GM21447 (cell line): ENCODE results near the gene IQSEC1.
A peak's percentile ranks its signal among the peaks of the same experiment; 100 is the strongest.

Experiments used
- ATAC-seq: cut with Tn5 transposase; IDR thresholded peaks from one replicate; pipeline ENCODE4 v1.9.1; 2021; ENCODE audit not compliant: unreplicated experiment

The IQSEC1 gene

DNA sequence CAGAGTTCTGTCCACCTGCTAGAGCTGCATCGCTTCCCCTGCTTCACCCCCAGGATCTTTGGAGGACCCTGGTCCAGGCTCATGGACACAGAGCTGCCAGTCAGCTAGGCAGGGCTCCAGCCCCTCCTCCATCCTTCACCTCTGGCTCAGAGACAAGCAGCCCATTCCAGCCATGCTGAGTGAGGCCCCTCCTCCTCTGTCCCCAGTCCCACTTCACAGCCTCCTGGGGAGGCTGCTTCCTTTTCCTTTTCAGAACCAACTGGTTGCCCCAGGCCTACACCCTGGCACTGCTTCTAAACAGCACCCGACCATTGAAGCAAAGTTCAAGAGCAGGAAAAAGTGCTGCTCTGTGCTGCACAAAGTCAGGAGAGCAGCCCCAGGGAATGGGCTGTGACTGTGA lies 22.2 kb downstream of the IQSEC1 start:
- no peak for ATAC-seq

GRCh38 chr3:13050446-13050845 lies 22.8 kb downstream of the IQSEC1 start:
- ATAC-seq, result no peak

GRCh38 chr3:13049400-13049799 lies 23.8 kb downstream of the IQSEC1 start:
- no peak for ATAC-seq

DNA sequence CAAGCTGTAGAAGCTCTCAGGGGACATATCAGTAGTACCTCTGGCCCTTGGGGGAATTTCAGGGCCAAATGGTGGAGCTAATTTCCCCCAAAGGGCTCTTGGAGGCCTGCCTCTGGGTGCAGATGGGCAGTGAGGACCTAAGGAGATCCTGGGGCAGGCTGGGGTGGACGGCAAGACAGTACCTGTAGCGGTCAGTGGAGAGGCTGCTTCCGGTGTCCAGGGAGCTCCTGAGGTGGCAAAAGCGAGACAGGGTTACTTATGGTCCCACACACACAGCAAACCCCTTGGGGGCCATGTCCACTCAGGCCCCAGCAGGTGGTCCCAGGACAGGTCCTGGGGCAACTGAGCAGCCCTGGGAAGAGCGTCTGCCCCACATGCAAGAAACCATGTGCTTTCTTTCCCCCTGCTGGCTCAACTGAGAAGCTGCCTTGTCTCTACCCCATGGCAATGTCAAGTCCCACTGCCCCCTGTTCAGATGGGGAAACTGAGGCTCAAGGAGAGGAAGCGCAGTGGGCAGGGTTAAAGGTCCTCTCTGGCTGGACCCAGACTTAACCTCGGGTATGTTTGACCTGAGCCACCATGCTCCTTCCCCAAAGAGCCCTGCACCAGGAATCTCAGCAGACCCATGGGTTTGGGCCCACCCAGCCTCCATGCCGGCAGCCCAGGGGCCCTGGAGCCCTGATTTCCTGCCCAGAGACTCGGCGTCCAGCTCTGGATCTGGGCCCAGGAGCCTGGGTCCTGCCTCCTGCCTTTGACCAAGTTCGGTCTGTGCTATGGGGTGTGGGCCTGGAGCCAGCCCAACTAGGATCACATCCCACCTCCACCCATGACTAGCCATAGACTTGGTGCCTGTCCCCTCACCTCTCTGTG lies 25.7 kb downstream of the IQSEC1 start:
- no peak for ATAC-seq

GRCh38 chr3:13046569-13047274 lies 26.5 kb downstream of the IQSEC1 start:
- peak; percentile 34 for ATAC-seq

DNA sequence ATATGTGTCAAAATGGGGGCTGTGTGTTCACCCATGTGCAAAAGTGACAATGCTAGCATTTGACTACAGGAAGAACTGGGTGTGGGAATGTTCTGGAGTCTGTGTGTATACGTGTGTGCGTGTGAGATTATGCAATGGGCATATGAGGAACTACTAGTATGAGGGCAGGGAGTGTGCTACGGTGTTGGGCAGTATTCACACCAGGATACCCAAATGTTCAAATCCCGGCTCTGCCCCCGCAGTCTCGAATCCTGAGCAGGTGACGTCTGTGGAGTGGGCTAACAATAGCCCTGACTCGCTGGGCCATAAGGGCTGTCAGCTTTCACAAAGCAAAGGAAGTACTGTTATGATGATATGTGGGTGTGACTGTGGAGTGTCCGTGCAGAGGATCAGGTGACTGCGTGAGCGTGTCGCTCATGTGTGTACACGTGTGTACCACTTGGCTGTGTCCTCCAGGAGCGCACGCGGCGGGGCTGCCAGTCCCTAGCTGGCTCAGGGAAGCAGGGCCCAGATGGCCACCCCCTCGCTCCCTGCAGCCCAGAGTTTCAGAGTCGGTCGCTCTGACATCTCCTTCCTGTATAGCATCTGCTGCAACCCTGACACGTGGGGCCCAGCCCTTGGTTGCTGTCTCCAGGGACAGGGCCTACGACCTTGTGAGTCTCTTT lies 27.2 kb downstream of the IQSEC1 start:
- ATAC-seq, result peak; percentile 81

- ATAC-seq, result peak; percentile 2
Measured at GRCh38 chr3:13045241-13045903, 27.9 kb downstream of the IQSEC1 start.

DNA sequence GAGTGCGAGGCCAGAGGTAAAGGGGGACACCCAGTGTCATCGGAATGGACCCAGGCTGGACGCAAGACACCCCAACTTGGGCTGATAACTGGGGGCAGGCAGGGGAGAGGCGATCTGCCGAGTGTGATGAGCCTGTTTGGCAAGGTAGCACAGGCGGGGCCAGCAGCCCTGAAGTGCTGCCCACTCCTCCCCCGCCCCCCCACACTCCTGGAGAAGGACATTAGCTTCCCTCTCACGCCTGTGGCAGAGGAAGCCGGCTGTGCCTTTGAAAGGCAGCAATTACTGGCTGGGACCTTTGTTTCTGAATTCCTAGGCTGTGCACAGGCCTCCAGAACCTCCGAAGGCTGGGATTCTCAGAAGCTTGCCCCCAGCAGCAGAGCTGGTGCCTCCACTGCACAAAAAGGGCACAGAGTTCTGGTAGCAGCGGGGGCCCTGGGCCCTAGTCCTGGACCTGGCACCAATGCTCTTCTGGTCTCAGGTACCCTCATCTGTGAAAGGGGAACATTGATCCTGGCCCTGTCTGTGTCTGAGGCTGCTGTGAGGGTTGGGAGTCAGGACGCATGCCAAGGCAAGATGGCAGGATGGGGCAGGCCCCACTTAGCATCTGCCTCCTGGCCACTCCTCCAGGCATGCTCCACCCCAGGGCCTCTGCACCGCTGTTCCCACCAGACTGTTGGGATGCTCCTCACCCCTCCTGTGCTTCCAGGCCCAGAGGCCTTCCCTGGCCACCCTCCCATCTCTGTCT lies 28.6 kb downstream of the IQSEC1 start:
- ATAC-seq, result no peak

- no peak for ATAC-seq
Measured at GRCh38 chr3:13043656-13044055, 29.6 kb downstream of the IQSEC1 start.

DNA sequence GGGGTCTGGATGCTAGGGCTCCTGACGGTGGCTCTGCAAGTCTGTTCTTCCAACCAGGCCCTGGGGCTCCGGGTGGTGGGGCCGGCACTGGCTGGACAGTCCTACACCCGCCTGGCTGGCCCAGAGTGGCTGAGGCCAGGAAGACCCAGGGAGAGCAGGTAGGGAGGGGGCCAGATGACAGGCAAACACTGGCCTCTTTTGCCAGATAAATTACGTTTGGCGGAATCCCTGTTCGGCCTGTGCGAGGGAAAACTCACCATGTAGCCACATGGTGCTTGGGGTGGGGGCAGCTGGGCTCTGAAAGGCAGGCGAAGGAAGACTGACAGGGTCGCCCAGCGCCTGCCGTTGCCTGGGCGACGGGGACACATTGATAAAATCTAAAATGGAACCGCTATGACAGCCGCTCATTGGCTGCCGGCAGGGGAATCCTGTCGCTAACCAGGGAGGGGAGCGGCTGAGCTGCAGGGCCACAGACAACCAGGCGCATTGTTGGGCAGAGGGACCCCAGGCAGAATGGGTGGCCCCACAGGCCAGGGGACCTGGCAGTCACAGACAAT lies 30.4 kb downstream of the IQSEC1 start:
- ATAC-seq, result no peak

GRCh38 chr3:13042127-13042701 lies 31.0 kb downstream of the IQSEC1 start:
- ATAC-seq, result no peak

- no peak for ATAC-seq
Measured at GRCh38 chr3:13041113-13041776, 32.0 kb downstream of the IQSEC1 start.

DNA sequence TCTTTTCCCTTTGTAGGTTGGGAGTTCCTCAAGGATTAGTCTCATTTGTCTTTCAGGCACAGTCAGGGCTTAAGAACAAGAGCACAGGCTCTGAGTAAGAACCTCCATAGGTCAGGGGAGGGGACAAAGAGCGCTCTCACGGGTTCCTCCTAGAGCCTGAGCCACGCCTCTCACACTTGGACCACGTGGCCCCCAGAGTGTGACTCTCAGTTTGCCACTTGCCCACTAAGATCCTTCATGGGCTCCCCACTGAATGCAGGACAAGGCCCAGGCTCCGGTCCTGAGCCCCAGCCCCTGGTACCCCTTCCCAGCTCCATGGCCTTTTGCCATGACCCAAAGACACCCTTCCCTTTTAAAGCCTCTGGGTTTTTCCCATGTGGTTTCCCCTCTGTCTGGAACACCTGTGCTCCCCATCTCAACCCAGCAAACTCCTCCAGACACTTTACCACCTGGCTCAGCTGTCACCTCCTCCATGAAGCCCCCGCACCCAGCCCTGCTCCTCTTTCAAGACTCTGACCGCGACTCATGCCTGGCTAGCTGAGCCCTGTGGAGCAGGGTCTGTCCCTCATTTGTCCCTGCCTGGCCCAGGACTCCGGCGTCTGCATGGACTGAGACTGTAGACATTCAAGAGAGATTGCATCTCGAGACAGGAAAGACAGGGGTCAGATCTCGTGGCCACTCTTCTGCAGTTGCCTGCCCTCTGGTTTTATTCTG lies 32.7 kb downstream of the IQSEC1 start:
- ATAC-seq, result peak; percentile 89

- no peak for ATAC-seq
Measured at GRCh38 chr3:13039213-13039896, 33.9 kb downstream of the IQSEC1 start.

DNA sequence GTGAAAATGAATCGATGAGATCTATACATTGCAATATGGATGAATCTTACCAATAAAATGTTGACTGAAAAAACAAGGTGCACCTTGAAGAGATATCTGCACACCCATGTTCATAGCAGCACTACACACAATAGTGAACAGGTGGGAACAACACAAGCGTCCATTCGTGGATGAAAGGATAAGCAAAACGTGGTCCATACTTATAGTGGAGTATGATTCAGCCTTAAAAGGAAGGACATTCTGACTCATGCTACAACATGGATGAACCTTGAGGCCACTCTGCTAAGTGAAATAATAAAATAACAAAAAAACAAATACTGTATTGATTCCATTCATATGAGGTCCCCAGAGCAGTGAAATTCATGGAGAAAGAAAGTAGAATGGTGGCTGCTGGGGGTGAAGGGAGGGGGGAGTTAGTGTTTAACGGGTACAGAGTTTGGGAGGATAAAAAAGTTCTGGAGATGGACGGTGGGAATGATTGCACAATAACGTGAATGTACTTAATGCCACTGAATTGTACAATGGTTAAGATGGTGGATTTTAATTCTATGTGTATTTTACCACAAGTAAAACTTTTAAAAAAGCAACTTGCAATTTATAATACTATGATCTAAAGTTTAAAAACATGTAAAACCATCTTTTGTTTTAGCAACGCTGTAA lies 35.6 kb downstream of the IQSEC1 start:
- no peak for ATAC-seq

- no peak for ATAC-seq
Measured at GRCh38 chr3:13034861-13035260, 38.4 kb downstream of the IQSEC1 start.

- ATAC-seq, result no peak
Measured at GRCh38 chr3:13034109-13034800, 39.0 kb downstream of the IQSEC1 start.
